ENCODE measurements around the gene WDR36. TPM values are rescaled to one million over a fixed set of nuclear protein-coding genes. Genes with fewer than 3 reads are reported as not detected.

WDR36 gene
- polyA plus RNA-seq, 3 donors: 7.2 to 8.7 (median 8.2) TPM

DNA sequence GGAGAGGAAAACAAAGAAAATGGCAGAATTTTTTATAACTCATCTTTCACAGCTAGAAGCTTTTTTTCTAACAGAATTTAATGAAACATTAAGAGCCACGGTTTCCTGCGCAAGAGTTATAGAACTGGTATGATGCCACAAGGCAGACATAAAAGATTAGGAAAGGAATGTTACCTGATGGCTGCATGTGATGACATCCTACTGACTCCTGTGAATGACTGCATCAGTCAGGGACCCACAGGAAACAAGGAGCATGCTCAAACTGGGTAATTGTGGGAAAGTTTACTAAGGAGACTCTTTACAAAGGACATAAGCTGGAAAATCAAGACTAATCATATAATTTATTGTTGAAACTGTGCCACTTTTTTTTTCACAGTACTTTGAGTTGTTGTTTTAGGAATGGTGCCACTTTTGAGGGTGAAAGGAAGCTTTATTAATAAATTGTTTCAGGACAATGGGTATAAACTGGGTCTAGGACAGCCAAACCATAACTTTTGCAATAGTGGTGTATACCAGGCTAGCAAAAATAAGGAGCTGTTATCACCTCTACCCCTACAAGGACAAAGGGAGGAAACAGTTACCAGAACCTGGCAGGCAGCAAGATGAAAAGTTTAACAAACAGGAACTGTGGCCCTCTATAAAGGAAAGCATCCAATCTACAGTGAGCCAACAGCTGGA lies 25.7 kb upstream of the WDR36 start:
- H3K27ac ChIP-seq (ENCODE audit: low read depth in 1 of 2, low read length in 2 of 2): no peak overlapping the region
- no peak for DNase-seq
- Mint-ChIP-seq H3K4me1 (peaks cover 12% of the 10 kb centered on the region), H3K4me3 (peak overlapping the region in 1 of 2 donors; percentile 61), H3K9me3 (peaks cover 0 to 10% (median 0%) of the 10 kb centered on the region in 7 donors), H3K36me3 (peaks cover 0 to 1% of the 10 kb centered on the region in 2 donors), H3K27me3 (ENCODE audit: low read depth in 3 of 3) (peaks cover 38 to 68% (median 40%) of the 10 kb centered on the region in 3 donors), H3K27ac (no peak overlapping the region)
- peaks cover 54 to 61% of the 10 kb centered on the region in 2 donors for H3K27me3 ChIP-seq (ENCODE audit: control insufficient read depth in 2 of 2, insufficient read depth in 2 of 2, low read length in 2 of 2)
- H3K4me1 ChIP-seq (ENCODE audit: control insufficient read depth in 1 of 2, insufficient read depth in 2 of 2, low read length in 2 of 2): no peaks in the 10 kb centered on the region
- H3K4me3 ChIP-seq (replicated peaks in 1 of 3; ENCODE audit: low read depth in 2 of 3, low read length in 3 of 3): no peak overlapping the region
- no peak overlapping the region for H3K4me2 ChIP-seq (replicated peaks; ENCODE audit: extremely low read depth, low read length, poor library complexity, severe bottlenecking)
- H3K9me3 ChIP-seq (replicated peaks in 1 of 2; ENCODE audit: control insufficient read depth in 1 of 2, insufficient read depth in 1 of 2, low read length in 2 of 2): peaks cover 0 to 13% of the 10 kb centered on the region in 2 donors
- no peaks in the 10 kb centered on the region for H3K79me2 ChIP-seq (ENCODE audit: insufficient read depth, low read length)
- intact Hi-C loops (cut with micrococcal nuclease): no loop called here
- no CpG with 5 or more reads among the region's 2 CpGs for WGBS (ENCODE audit: insufficient coverage)
- H2AFZ ChIP-seq (ENCODE audit: insufficient read depth, low read depth, low read length, poor library complexity, severe bottlenecking): no peak overlapping the region
- no peak overlapping the region for H3K9ac ChIP-seq (ENCODE audit: insufficient read depth, low read length, poor library complexity, severe bottlenecking)
- no peaks in the 10 kb centered on the region for H3K36me3 ChIP-seq (replicated peaks in 1 of 2; ENCODE audit: control insufficient read depth in 1 of 2, insufficient read depth in 2 of 2, low read length in 2 of 2)
- H4K20me1 ChIP-seq (ENCODE audit: insufficient read depth, low read length): no peaks in the 10 kb centered on the region
- TF ChIP-seq, protein P1, sequence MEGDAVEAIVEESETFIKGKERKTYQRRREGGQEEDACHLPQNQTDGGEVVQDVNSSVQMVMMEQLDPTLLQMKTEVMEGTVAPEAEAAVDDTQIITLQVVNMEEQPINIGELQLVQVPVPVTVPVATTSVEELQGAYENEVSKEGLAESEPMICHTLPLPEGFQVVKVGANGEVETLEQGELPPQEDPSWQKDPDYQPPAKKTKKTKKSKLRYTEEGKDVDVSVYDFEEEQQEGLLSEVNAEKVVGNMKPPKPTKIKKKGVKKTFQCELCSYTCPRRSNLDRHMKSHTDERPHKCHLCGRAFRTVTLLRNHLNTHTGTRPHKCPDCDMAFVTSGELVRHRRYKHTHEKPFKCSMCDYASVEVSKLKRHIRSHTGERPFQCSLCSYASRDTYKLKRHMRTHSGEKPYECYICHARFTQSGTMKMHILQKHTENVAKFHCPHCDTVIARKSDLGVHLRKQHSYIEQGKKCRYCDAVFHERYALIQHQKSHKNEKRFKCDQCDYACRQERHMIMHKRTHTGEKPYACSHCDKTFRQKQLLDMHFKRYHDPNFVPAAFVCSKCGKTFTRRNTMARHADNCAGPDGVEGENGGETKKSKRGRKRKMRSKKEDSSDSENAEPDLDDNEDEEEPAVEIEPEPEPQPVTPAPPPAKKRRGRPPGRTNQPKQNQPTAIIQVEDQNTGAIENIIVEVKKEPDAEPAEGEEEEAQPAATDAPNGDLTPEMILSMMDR (IDR thresholded peaks at IDR 0.05): no peak

DNA sequence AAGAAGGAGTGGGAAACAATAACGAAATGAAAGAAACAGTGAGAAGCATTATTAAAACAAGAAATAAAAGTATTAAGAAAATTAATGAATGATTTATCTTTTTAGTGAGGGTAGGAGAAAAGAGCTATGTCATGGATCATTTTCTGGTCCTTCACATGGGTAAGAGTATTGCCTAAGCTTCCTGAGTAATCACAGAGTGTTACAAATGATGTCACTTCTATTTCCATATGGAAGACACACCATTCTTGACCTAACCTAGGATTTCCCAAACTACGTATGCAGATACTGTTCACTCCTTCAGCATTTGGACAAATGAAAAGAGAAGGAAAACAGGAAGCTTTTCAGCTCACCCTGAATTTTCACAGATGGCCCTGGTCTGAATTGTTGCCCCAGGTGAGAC lies 23.9 kb upstream of the WDR36 start:
- peak in 1 of 3 donors; percentile 12 for DNase-seq
- Histone ChIP-seq H2AFZ (ENCODE audit: insufficient read depth, low read depth, low read length, poor library complexity, severe bottlenecking) (no peak overlapping the region), H3K27ac (ENCODE audit: low read depth in 1 of 2, low read length in 2 of 2) (no peak overlapping the region), H3K4me3 (replicated peaks in 1 of 3; ENCODE audit: low read depth in 2 of 3, low read length in 3 of 3) (no peak overlapping the region), H3K36me3 (replicated peaks in 1 of 2; ENCODE audit: control insufficient read depth in 1 of 2, insufficient read depth in 2 of 2, low read length in 2 of 2) (no peaks in the 10 kb centered on the region), H3K4me2 (replicated peaks; ENCODE audit: extremely low read depth, low read length, poor library complexity, severe bottlenecking) (no peak overlapping the region), H4K20me1 (ENCODE audit: insufficient read depth, low read length) (no peaks in the 10 kb centered on the region), H3K9ac (ENCODE audit: insufficient read depth, low read length, poor library complexity, severe bottlenecking) (no peak overlapping the region), H3K27me3 (ENCODE audit: control insufficient read depth in 2 of 2, insufficient read depth in 2 of 2, low read length in 2 of 2) (peaks cover 69 to 73% of the 10 kb centered on the region in 2 donors), H3K4me1 (ENCODE audit: control insufficient read depth in 1 of 2, insufficient read depth in 2 of 2, low read length in 2 of 2) (peaks cover 3 to 5% of the 10 kb centered on the region in 2 donors), H3K79me2 (ENCODE audit: insufficient read depth, low read length) (no peaks in the 10 kb centered on the region), H3K9me3 (replicated peaks in 1 of 2; ENCODE audit: control insufficient read depth in 1 of 2, insufficient read depth in 1 of 2, low read length in 2 of 2) (peaks cover 0 to 17% of the 10 kb centered on the region in 2 donors)
- TF ChIP-seq, protein P1 (IDR thresholded peaks at IDR 0.05): no peak
- H3K27me3 Mint-ChIP-seq (ENCODE audit: low read depth in 3 of 3): peaks cover 57 to 79% (median 58%) of the 10 kb centered on the region in 3 donors
- H3K4me1 Mint-ChIP-seq: peaks cover 19% of the 10 kb centered on the region
- H3K4me3 Mint-ChIP-seq: peak overlapping the region in 1 of 2 donors; percentile 6
- intact Hi-C loops (cut with micrococcal nuclease): no loop called here
- H3K9me3 Mint-ChIP-seq: peaks cover 0 to 11% (median 1%) of the 10 kb centered on the region in 7 donors
- no CpG with 5 or more reads among the region's 2 CpGs for WGBS (ENCODE audit: insufficient coverage)
- H3K36me3 Mint-ChIP-seq: peaks cover 0 to 1% of the 10 kb centered on the region in 2 donors
- H3K27ac Mint-ChIP-seq: no peak overlapping the region

All from CD14-positive monocyte (primary cell).